Activated effector memory CD4-positive, alpha-beta T cell treated with anti-CD3 and anti-CD28 coated beads, Interleukin-2, amount 50 U/mL, for 16 hours (primary cell): ENCODE measurements around the gene UCK2.

Experiments
- DNase-seq: peaks from one replicate; pipeline ENCODE4 v3.0.0-alpha.2; 2020

UCK2 gene

DNA sequence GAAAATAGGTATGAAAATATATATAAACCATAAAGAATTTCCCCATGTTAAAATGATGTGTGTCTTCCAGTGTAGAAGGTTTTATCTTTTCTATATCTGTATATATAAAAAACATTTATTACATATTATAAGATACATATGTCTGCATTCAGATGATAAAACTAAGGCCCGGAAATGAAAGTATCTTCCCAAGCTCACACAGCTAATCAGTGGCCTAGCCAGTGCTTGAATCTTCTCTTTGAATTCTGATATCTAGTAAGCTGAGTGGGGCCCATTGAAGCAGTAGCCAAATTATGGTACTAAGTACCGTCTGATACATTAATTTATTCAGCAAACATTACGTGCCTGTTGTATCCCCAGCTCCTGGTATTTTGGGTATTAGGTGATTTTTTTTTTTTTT lies 28.6 kb downstream of the UCK2 start:
- no peak for DNase-seq

DNA sequence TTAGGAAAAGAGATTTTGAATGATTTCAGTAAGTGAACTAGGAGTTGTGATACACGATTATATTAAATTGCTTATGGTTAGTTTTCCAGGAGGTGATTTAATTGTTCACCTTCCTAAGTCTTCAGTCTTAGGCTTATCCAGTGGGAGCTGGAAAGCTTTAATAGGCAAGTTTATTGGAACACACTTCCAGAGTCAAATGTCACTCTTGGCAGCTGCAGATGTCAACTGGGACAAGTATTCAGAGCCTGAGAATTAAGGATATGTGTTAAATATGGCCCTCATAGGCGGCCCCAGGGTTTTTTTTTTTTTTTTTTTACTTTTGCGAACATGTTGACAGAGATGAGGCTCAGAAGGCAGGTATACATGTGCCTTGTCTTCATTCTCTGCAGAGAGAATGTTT lies 29.2 kb downstream of the UCK2 start:
- no peak for DNase-seq

DNA sequence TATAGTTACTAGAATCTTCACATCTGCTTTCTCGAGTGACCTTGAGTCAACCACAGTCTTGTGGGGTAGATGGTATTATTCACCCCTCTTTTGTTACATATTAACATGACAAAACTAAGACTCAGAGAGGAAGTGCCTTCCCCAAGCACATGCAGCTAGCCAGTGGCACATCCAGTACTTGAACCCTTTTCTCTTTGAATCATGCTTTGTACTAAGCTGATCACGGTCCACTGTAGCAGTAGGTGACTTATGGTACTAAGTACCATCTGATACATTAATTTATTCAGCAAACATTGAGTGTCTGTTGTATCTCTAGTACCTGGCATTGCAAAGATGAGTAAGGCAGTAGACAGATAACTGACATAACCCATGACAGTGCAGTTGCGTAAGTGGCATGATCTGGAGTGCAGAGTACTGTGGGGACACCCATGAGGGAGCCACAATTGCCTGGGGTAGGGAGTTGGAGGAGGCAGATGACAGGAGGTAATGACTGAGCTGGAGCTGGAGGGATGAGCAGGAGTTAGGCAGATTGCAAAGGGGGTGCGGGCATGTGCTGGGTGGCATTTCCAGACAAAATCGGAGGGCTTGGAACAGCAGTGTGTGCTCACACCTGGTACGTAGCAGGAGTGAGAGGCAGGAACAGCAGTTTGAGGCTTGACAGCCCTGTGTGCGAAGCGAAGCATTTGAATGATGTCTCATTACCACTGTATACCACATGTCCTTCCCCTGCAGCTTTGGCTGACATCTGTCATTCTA lies 29.8 kb downstream of the UCK2 start:
- DNase-seq, result no peak

DNA sequence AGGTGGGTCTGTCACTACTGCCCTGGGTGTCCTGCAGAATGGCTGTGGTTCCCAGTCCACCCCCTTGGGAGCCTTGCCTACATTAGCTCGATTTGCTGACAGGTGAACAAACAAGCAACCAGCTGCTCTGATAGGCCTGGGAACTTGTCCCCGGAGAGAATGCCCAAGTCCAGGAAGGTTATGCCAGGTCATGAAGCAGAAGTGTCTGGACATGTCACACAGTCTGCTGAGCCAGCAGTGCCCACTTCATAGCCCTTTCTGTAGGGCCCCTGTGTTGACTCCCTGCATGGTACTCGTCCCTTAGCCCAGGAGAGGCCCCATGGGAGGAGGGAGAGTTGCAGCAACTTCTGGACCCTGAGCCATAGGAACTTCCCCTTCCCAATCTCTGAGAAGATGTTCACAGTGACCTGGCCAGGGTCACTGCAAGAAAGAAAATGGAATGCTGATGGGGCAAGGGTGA lies 31.0 kb downstream of the UCK2 start:
- DNase-seq, result no peak

DNA sequence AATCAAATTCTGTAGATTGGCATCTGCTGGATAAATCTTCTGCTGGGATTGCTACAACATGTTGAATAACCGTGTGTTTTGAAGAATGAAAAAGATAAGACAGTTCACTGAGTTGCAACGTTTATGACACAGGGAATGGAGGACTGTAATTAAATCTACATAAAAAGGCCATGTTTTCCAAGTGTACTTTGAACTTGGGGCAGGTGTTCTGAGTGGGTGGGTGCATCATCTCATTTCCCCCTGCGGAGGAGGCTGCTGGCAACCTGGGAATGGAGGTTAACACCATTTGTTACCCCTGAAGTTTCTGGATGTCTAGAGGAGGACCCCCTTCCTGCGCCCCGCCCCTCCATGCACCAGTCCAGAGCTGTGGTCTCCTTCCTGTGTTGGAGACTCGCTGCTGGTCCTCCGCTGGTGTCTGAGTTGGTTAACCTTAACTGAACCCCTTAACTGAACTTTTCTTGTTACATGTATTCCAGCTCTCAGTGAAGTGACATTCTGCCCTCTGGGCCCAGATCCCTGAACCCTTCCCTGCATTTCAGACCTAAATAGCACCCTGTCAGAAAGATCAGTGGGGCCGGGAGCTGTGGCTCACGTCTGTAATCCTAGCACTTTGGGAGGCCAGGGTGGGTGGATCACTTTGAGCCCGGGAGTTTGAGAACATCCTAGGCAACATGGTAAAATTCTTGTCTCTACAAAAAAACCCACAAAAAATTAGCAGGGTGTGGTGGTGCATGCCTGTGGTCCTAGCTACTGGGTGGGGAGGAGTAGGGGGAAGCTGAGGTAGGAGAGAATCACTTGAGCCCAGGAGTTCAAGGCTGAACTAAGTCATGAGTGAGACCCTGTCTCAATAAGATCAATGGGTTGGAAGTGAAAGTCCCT lies 31.8 kb downstream of the UCK2 start:
- DNase-seq, result no peak

DNA sequence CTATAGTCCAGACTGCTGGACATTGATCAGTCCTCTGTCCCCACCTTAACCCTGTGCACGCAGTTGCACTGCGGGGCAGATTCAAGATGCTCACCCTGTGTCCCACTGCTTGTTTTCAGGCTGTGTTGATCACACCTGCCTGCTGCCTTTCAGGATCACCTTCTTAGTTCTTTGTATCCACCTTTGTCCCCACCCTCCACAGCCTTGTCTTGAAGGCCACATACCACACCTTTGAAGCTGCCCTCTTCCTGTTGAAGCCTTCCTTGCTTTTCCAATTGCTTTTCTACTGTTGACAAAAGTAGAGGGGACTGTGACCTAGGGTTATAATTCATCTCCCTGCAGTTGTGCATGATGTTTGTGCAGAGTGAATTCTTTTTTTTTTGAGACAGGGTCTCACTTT lies 32.7 kb downstream of the UCK2 start:
- no peak for DNase-seq

DNA sequence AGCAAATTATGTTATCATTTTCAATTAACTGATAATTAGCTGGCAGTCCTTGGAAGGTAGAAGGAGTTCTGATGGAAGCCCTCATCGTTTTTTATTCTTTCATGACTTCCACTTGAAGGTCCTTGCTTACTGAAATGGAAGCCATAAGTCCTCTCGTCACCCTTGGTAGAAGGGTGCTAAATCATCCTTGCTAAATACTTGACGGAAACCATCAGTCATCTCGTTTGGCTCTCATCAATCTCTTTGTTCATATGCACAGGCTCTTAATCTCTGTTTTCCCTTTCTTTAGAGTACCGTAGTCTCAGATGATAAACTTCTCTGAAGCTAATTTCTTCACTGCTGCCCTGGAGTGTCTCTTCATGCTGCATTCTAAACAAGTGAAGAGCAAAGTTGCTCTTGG lies 34.5 kb downstream of the UCK2 start:
- no peak for DNase-seq

DNA sequence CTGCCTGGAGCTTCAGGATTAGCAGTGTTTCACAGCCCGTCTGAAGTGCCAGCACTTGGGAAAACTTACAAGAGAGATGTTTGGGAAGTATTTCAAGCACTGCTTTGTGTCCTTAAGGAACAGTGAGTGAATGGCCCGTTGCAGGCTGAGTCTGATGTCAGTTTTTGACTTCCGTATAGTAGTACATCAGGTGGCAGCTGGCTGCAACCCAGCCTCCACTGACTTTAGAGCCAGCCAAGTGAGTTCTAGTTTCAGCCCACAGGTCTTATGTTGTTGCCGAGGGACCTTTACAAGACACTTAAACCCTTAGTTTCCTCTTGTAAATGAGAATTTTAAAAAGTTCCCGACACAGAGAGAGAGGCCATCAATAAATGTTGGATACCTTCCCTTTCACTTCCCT lies 35.0 kb downstream of the UCK2 start:
- DNase-seq, result no peak

DNA sequence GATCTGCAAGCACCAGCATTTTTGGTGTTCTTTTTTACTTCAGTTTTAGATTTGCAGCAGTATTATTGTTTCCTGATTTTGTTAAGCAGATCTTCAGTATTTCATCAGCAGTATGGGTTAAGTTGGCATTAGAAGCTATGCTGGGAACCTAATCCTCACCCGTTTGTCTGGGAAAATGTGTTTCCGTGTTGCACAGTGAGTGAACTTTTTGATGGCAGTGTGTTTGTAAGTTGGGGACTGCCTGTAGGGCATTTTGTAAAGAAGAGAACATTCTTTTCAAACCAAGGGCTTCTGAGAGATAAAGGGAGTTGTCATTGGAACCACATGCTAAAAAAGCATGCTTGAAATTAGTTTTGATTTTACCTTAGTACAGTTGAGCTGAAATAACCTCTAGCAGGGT lies 35.9 kb downstream of the UCK2 start:
- DNase-seq, result no peak

DNA sequence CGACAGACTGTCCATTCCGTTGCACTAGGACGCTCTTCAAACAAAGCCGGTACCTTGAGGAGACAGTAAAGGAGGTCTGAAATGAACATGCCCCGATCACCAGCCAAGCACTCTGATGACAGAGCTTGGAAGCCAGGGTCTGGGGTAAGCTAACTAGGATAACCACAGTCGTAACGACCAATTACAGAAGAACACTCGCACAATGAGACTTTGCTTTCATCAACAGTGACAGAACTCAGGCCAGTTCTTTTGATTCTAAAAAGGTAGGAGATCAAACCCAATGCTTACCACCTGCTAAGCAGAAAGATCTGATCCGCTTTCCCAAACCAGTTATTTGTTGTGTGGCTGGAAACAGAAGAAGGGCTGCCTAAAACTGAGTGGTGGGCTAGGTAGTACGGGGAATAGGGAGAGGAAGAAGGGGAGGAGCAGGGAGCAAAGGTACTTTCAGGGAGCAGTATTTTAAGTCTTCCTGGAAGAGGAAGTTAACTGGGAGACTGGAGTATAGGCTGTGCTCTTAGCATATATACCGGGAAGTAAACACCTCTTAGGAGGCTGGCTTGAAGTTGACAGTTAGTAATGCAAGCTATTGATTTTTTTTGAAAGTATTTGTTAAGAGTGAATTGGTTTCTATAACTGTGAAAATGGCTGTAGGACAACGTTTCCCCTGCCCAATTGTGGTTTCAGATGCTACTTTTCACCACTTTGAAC lies 38.4 kb downstream of the UCK2 start:
- DNase-seq, result no peak

DNA sequence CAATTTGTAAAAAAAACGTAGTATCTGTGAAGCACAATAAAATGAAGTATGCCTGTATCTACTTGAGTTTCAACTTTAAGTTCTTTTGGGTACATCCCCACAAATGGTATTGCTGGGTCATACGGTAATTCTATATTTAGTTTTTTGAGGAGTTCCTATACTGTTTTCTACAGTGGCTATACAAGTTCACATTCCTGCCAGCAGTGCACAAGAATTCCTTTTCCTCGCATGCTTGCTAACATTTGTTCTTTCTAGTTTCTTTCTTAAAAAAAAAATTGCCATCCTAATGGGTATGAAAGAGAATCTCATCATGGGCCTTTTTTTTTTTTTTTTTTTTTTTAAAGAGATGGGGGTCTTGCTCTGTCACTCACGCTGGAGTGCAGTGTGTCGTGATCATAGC lies 41.9 kb downstream of the UCK2 start:
- no peak for DNase-seq

DNA sequence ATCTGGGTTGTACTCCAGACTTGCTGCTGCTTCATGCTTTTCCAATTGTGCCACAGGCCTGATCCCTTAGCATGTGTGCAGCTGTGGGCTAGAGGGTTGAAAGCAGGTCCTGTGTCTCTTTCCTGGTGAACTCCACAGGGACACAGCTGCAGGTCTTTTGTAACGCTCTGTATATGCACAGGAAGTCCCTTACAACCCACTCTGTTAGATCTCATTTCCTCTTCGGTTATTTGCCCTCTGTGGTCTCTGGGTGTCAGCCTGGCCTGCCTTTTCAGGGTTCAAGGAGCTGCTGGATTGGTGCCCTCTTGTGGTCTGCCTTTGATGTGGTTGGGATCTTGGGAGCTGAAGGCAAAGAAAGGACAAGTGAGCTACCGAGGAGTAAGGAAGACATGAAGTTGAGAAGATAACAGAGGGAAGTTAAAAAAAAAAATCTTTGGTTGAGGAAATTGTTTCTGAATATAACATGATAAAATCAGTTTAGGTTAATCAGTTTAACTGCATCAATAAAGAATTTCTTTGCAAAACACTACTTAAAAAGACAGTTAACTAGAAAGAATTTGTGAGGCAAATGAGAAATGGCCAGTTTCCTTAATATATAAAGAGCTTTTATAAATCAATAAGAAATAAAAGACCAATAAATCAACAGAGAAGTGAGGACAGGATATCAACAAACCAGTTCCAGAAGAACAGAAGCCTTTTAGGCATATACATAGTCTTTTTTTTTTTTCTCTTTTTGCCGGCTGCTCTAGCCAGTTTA lies 44.1 kb downstream of the UCK2 start:
- DNase-seq, result peak; percentile 79

DNA sequence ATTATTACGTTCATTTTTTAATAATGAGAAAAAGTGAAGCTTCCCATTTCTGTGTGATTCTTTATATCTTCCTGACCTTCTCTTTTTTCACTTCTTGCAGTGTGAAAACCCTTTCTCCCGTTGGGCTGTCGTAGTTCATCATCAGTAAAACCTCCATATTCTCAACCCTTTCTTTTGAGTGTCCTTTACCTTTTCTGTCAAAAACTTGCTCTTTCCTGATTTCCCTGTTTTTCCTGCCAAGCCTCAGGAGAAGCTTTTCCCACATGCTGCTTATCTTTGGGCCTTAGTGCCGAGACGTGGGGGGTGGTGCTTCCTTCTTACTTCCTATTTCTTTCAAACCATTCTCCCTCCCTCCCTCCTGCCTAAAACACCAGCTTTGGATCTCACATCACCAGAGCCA lies 46.1 kb downstream of the UCK2 start:
- no peak for DNase-seq

DNA sequence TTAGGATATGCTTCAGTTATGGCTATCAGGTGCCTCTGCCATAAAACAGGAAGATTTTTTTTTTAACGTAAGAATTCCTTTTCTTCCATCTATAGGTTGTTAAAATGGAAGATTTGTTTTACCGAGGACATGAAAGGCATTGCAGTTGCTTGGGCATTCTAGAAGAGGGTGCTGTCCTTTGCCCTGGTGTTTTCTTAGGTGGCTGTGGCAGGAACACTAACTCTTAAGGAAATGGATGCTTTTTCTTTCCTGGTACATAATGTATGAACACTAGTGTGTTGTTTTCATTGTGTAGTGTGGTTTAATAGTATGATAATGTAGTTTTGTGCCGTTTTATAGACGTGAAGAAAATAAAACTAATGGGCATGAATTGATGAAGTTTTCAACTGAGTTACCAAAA lies 47.2 kb downstream of the UCK2 start:
- DNase-seq, result no peak

DNA sequence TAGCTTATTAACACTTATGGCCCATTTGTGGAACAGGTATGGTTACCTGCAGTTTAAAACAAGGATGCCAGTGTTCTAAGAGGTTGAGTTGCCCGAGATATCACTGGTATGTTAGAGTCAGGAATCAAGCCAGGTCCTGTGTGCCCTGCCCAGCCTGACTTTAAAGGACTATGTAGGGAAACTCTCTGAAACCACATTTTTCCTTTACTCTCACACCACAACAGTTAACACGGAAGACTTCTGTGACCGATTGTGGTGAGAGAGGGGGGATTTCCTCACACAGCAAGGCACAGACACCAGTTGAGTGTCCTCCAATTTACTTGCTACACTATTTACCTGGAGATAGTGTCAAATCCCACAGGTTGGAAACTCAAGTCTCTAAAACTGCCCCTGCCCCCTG lies 47.8 kb downstream of the UCK2 start:
- no peak for DNase-seq

DNA sequence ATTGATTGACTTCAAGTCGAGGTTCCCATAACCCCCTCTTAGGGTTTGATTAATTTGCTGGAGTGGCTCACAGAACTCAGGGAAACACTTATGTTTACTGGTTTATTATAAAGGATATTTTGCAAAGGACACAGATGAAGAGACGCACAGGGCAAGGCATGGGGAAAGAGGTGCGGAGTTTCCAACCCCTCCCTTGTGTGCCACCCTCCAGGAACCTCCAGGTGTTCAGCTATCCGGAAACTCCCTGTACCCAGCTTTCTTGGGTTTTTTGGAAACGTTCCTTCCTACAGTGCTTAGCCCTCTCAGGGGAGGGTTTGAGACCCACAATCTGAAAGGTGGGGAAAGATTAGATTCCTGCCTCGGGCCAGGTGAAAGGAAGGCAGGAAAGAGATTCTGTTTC lies 48.2 kb downstream of the UCK2 start:
- no peak for DNase-seq

DNA sequence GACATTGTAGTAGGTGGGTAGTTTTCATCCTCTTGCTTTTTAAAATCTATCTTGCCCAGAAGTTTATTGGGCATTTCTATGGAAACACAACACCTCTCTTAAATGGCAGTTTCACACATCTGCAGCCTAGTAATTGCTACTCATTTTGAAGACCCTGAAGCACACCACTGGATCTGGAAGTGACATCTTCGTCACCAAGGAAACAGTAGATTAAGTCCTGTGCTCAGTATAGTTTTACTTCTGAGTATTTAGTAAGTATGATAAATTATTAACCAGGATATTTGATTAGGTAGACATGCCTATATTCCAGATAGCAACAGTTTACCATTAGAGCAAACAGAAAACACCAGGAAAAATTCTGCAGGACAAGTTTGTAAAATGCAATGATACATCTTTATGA lies 48.7 kb downstream of the UCK2 start:
- no peak for DNase-seq

DNA sequence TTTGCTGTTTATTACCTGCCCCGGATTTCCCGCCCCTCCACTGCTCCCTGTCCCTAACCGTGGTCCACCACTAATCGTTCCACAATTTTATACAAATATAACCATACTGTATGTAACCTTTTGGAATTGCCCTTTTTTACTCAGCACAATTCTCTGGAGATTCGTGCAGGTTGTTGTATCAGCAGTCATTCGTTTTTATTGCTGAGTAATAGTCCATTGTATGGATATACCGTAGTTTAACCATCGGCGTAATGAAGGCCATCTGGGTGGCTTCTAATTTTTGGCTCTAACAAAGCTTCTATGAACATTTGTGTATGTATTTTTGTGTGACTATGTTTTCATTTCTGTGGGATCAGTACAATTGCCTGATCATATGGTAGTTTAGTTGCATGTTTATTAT lies 50.0 kb downstream of the UCK2 start:
- DNase-seq, result no peak

DNA sequence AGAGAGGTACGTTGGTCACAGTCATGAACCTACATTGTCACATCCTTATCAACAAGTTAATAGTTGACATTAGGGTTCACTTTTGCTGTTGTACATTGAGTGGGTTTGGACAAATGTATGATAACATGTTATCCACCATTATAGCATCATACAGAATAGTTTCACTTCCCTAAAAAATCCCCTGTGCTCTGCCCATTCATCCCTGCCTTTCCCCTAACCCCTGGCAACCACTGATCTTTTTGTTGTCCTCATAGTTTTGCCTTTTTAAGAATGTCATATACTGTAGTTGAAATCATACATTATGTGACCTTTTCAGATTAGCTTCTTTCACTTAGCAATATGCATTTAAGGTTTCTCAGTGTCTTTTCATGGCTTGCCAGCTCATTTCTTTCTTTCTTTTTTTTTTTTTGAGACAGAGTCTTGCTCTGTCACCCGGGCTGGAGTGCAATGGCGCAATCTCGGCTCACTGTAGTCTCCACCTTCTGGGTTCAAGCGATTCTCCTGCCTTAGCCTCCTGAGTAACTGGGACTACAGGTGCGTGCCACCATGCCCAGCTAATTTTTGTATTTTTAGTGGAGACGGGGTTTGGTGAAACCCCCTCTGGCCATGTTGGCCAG lies 50.6 kb downstream of the UCK2 start:
- no peak for DNase-seq

DNA sequence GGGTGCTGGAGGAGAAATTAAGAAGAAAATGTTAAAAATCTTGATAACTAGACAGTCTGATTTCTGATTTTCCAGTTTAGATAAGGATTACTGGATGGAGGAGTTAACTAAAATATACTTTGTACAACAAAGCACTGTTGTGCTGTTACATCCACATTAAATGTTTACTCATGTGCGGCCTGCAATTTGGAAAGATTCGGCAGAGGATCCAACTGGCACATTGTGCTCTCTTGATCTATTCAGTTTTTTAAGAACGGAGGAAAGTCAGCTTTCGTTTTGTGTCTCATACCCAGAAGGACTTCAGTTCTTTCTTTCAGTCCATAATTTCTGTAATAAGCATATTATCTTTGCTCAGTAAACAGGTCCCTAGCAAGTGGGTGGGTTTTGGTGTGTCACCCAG lies 52.5 kb downstream of the UCK2 start:
- DNase-seq, result no peak

DNA sequence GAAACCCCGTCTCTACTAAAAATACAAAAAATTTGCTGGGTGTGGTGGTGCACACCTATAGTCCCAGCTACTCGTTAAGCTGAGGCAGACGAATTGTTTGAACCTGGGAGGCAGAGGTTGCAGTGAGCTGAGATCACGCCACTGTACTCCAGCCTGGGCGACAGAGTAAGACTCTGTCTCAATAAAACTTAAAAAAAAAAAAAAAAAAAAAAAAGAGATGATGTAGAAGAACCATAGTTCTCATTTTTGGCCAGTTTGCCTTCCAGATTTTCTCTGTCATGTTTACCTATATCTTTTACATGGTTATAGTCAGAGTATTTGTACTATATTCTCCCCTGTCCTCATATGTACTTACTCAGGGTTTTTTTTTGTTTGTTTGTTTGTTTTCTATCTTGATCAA lies 53.6 kb downstream of the UCK2 start:
- no peak for DNase-seq

DNA sequence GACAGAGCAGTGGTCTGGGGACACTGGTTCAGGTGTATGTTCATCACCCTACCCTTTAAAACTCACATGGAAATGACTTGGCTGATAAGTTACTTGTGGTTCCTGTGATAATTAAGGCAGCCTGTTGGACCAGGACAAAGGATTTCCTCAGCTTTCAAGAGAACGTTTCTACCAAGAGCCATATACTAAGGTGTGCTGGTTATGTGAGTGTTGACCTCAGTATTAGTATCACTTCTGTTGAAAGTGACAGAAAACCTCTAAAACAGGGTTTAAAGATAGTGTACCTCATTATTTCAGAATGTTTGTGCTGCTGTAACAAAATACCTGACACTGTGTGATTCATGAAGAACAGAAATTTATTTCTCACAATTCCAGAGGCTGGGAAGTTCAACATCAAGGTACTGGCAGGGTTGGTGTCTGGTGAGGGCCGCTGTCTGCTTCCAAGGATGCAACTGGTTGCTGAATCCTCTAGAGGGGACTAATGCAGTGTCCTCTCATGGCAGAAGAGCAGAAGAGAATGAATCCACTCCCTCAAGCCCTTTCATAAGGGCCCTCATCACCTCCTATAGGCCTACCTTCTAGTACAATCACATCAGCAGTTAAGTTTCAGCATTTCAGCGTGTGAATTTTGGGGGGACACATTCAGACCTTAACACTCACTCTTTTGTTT lies 54.9 kb downstream of the UCK2 start:
- no peak for DNase-seq
